Activated naive CD4-positive, alpha-beta T cell treated with Interleukin-2 at 50 U/mL for 16 hours (primary cell): Measurements from ENCODE around the gene EPB41L4B.
"Not testable (repeated sequence)": the region's sequence is repeated elsewhere in the genome, so short reads cannot be mapped to it uniquely, and the experiment has no call there.

Experiments
- DNase-seq: peaks from one replicate; pipeline ENCODE4 v3.0.0-alpha.2; 2020

Gene EPB41L4B

GRCh38 chr9:109241207-109241606 lies 79.7 kb downstream of the EPB41L4B start:
- DNase-seq: no peak

DNA sequence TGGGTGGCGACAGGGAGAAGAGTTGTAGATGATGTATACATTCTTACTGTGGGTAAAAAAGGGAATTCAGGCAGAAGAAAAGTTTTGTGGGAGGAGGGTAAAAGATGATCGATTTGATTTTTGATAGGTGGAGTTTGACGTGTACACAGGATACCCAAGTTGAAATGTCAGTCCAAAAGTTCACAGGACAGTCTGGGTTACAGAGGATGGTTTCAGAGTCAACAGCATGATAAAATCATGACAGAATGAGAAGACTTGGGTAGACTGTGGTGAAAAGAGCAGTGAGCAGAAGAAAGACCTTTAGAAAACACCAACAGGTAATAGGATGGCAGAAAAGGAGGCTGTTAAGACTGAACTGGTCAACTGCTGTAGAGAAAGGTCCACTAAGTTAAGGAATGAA lies 81.6 kb downstream of the EPB41L4B start:
- DNase-seq: no peak

DNA sequence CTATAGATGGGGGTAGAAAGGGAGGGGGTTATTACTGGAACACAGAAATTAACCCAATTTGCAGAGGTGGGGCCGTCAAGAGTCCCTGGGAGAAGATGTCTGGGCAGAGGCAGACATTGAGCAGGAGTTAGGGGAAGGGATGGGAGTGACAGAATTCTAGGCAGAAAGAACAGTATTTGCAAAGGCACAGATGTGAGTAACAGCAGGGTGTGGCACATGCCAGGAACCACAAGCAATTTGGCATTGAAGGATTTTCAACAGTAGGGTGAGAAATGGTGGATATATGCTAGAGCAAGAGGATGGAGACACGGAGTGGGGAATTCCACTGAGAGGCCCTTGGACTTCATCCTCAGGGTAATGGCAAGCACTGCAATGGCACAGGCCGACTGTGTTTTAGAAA lies 82.2 kb downstream of the EPB41L4B start:
- DNase-seq: no peak

DNA sequence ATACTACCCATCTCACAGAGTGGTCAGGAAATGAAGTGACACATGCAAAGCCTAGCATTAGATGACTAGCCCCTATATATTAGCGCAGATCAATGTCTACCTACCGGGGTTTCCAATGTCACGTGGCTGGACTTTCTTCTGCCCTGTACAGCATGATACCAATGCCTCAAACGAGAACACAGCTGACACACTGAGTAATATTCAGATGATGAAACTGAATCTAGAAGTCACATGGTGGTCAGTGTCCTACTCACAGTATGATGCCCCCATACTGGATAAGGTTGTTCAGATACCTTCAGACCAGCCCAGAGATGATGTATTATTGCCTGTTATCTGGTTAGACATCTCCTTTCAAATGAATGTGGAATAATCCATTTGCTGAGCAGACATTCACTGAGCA lies 82.7 kb downstream of the EPB41L4B start:
- no peak for DNase-seq

- no peak for DNase-seq
Observed at GRCh38 chr9:109232449-109233237, 88.2 kb downstream of the EPB41L4B start.

DNA sequence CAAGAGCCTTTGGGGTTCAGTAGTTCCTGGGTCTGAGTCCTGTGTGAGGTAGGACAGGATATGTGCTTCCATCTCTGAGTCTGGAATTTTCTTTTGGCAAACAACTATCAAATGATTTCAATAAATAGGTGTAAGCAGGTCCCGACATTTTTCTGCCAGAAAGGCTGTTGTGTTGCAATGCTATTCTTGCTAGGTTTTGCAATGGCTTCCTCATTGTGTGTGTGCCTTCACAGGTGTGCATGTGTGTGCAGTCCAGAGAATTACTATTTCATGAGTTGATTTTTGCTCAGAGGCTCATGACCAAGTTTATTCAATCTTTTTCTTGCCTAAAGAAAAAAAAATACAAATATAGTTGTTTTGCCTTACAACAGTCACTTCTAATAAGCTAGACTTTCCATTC lies 89.3 kb downstream of the EPB41L4B start:
- DNase-seq: no peak

DNA sequence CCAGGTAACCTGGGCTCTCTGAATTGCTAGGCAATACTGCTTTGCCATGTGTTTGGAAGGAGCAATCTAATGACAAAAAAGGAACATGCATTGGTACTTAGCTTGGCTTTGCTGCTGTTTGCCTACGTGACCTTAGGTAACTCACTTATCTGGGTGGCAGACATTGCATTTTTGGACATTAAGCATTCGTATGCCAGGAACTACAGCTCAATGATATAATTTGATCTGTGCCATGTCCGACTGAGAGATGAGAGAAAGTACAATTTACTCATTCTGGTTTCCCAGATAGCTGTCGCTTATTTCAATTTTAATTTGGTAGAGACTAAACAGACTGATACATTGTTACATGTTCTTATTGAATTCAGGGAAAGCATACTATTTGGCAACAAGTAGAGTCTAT lies 90.6 kb downstream of the EPB41L4B start:
- no peak for DNase-seq

DNA sequence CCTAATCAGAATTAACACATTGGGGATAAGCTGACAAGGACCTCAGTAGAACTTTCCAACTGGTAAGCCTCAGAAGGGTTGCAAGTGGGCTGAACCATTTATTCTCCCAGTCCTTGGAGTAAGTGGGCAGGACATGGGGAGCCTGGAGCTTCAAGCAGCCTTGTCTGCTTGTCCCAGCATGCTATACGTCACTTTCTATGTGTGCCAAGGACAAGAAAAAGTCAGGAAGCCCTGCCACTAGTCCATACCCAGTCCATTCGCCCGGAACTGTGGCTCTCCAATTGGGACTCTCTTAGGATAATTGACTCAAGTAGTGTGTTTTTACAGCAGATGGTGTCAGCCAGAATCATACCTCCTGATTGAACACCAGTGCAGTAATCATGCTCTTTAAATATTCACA lies 91.2 kb downstream of the EPB41L4B start:
- DNase-seq: no peak

DNA sequence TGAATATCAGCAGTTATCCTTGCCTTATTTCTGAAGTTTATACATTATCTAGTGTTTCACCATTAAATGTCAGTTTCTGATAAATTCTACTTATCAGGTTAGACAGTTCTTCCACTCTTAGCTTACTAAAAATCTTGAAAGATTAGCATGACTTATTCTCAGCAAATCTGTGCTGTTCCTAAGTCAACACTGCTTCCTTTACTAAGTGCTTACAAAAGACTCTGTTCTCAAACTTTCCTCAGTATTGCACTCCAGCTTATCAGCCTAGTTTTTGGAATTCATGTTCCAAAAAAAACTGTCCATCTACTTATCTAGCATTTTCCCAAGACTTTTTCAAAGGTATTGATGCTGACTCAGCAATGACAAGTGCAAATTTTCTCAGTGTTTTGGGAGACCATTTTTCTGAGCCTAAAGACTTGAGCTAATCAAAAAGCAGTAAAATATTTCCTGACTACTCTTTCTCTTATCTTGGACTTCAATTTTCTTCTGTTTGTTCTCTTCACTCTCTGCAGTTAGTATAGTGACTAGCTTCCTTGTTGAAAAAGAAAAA lies 92.7 kb downstream of the EPB41L4B start:
- no peak for DNase-seq

GRCh38 chr9:109225629-109226028 lies 95.2 kb downstream of the EPB41L4B start:
- DNase-seq: no peak

DNA sequence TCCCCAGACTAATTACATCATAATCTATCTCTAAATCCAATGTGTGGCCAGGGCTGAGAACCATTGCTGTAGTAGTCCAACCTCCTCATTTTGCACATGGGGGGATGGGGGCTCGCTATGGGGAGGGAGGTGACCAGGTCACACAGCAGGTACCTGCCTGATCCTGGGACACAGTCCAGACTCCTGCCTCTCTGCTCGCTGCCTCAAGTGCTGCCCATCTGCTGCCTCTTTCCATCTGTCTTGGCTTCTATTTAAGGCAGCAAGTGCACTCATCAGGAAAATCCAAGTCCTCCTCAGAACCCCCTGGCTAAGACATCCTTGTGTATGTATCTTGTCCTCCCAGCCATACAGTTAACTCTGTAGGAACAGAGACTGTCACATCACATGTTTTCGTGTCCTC lies 96.1 kb downstream of the EPB41L4B start:
- no peak for DNase-seq

- DNase-seq: not testable (repeated sequence)
Observed at GRCh38 chr9:109218242-109218641, 102.6 kb downstream of the EPB41L4B start.

- DNase-seq: no peak
Observed at GRCh38 chr9:109214414-109214813, 106.4 kb downstream of the EPB41L4B start.

DNA sequence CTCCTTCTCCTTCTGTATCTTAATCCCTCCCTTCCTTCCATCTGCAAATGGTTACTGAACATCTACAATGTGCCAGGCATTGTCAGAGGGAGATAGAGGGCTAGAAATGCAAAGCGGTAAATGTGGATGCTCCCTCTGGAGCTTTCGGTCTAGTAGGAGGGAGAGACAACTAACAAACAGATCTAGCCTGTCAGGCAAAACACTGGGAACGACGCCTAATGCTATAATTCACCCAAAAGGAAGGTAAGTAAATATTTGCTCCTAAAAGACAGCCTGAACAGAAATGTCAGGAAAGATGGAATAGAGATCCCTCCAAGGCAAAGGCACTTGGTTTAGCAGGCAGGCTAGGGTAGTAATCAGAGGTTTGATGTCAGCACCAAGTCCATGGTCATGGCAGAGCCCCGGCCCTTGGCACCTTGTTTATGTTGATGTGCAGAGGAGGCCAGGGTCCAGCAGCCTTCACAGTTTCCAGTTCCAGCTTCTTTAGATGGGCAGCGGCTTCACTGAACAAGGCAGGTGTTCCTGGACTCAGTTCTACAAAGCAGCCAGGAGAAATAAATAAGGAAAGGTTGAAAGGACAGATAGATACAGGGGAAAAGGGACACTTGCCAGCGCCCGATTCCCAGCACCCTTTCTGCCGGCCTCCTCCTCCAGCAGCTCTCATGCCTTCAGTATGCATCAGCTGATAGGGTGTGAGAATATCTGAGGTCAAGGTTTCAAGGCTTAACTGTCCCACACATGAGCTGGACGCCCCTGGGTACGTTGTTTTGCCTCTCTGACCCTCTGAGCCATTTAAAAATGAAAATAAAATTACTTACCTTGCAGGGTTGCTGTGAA lies 107.4 kb downstream of the EPB41L4B start:
- DNase-seq: no peak

DNA sequence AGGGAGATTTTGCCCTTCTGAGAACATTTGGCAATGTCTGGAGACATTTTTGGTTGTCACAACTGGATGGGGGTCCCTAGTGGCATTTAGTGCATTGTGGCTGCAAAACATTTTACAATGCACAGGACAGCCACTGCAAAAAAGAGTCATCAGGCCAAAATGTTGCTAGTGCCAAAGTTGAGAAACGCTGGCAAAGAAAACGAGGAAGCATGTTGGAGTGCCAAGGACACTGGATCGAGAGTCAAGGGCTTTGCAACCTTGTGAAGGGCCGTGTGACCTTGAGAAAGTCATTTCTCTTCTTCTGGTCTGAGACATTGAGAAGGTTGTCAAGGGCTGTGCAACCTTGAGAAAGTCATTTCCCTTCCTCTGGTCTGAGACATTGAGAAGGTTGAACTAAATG lies 108.1 kb downstream of the EPB41L4B start:
- DNase-seq: no peak

DNA sequence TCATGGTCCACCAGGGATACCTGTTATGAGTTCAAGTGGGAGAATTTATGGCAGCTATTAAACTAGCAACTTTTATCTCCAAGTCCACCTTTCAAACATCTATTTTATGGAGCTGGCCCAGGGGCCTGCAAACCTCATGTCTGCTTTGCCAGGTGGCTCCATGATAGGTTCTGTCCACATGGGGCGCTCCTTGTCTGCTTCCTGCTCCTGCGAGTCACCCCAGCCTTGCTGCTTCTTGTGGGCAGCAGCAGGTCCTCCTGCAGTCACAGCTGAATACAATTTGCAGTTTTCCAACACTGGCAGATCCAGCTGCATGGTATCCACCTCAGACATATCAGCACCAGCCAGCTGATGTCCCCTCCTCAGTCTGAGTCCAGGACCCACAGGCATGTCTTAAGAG lies 114.2 kb downstream of the EPB41L4B start:
- no peak for DNase-seq

- DNase-seq: no peak
Observed at GRCh38 chr9:109205526-109205925, 115.3 kb downstream of the EPB41L4B start.

GRCh38 chr9:109203761-109204360 lies 117.0 kb downstream of the EPB41L4B start:
- no peak for DNase-seq

DNA sequence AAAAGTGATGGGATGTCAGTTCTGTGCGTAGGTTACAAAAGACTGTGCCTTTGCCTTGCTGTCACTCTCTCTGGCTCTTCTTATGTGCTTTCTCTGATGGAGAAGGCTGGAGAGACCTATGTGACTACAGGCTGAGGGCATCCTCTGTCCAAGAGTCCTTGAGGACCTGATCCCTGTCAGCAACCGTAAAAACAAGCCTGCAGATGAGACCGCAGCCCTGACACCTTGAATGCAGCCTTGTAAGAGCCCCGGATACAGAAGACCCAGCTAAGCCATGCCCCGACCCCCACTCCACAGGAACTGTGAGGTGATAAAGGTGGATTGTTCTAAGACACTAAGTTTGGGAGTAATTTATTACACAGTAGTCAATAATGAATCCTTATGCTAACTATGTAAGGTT lies 121.2 kb downstream of the EPB41L4B start:
- DNase-seq: no peak

- no peak for DNase-seq
Observed at GRCh38 chr9:109198736-109199382, 122.0 kb downstream of the EPB41L4B start.

DNA sequence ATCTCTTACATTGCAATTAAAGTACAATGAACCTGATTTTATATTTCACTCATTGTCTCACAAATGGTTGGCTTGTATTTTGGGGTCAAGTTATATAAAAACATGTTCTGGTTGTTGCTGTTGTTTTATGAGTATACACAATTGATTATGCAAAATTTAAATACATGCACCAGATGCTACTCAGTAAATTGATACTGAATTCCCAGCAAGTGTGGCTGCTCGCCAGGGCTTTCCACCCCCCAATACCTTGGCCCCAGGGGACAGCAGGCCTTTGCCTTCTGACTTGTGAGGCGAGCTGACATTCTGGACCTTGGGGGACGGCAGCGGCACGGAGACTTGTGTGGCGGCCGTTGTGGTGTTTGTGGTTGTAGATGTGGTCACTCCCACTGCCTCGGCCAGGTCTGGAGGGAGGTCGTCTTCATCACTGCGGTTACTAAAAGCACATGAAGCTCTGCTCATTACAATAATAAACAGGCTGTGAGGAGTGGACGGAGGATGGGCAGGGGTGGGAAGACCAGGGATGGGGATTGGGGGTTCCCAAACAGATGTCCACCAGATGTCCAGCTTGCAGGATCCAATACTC lies 126.8 kb downstream of the EPB41L4B start:
- no peak for DNase-seq

GRCh38 chr9:109192732-109193361 lies 128.0 kb downstream of the EPB41L4B start:
- no peak for DNase-seq
